Measurements from ENCODE around the gene EFCAB6. TPM values are rescaled to one million over a fixed set of nuclear protein-coding genes. Genes with fewer than 3 reads are reported as not detected.

Gene EFCAB6
- total RNA-seq, 1 donor, result 0.52 TPM

Other genes with a start within 250 kb of the EFCAB6 start
- gene SULT4A1, start 50.2 kb upstream of the EFCAB6 start, total RNA-seq, result not detected
- not detected for gene PNPLA5, start 79.7 kb upstream of the EFCAB6 start, total RNA-seq
- not detected for gene PNPLA3, start 111.5 kb upstream of the EFCAB6 start, total RNA-seq
- gene SAMM50, start 143.1 kb upstream of the EFCAB6 start, total RNA-seq, result 12.9 TPM
- 23.3 TPM for gene PARVB, start 212.0 kb upstream of the EFCAB6 start, total RNA-seq